Osteoblast (primary cell): ENCODE results near the gene NYAP2. TPM values are rescaled to one million over a fixed set of nuclear protein-coding genes. Genes with fewer than 3 reads are reported as not detected.

Source experiments
- DNase-seq: peaks from one replicate; pipeline ENCODE4 v3.0.0; 2011; ENCODE audit warnings: low spot score, mixed read lengths; ENCODE audit not compliant: insufficient read length; ENCODE audit errors: missing footprints
- H2AFZ ChIP-seq: 2 replicates; pipeline ENCODE4 v1.6.0; 2011; ENCODE audit warnings: mild to moderate bottlenecking, low read length
- H3K27ac ChIP-seq: 2 replicates; pipeline ENCODE4 v1.5.1; 2011; ENCODE audit warnings: mild to moderate bottlenecking, low read depth, low read length, moderate library complexity
- H3K27me3 ChIP-seq: 2 replicates; pipeline ENCODE4 v1.6.0; 2012; ENCODE audit warnings: mild to moderate bottlenecking, control low read depth, inconsistent platforms, low read length, moderate library complexity; ENCODE audit not compliant: insufficient read depth
- H3K36me3 ChIP-seq: 2 replicates; pipeline ENCODE4 v1.5.1; 2011; ENCODE audit warnings: mild to moderate bottlenecking, low read length, control low read depth, moderate library complexity; ENCODE audit not compliant: insufficient read depth
- H3K4me1 ChIP-seq: 2 replicates; pipeline ENCODE4 v1.5.1; 2011; ENCODE audit warnings: mild to moderate bottlenecking, low read length, control low read depth, moderate library complexity; ENCODE audit not compliant: insufficient read depth
- H3K4me2 ChIP-seq: 2 replicates; pipeline ENCODE4 v1.6.0; 2011; ENCODE audit warnings: mild to moderate bottlenecking, low read length; ENCODE audit not compliant: insufficient read depth
- H3K4me3 ChIP-seq: fragments of 200-600 bp; sonication (generic); 3 replicates; pipeline ENCODE4 v1.5.1; 2012; ENCODE audit warnings: mild to moderate bottlenecking, low read length, inconsistent platforms; ENCODE audit not compliant: insufficient read depth
- H3K79me2 ChIP-seq: 2 replicates; pipeline ENCODE4 v1.6.0; 2012; ENCODE audit warnings: mild to moderate bottlenecking, low read length, control low read depth, inconsistent platforms; ENCODE audit not compliant: insufficient read depth
- H3K9me3 ChIP-seq: 2 replicates; pipeline ENCODE4 v1.5.1; 2011; ENCODE audit warnings: low read depth, low read length, control low read depth
- H4K20me1 ChIP-seq: 2 replicates; pipeline ENCODE4 v1.6.0; 2012; ENCODE audit warnings: mild to moderate bottlenecking, low read length, control low read depth; ENCODE audit not compliant: insufficient read depth
- CTCF ChIP-seq: IDR thresholded peaks from 2 replicates; pipeline ENCODE4 v1.5.1; 2011; ENCODE audit warnings: mild to moderate bottlenecking, low read depth, low read length, moderate library complexity; ENCODE audit errors: extremely low read depth
- total RNA-seq: library from RNA; depleted of rRNA; stranded (reverse); fragments of >200 nt; gene quantifications from 2 replicates; pipeline ENCODE4 v1.2.3, GENCODE V29; 2012

NYAP2 gene
- total RNA-seq, 1 donor, result not detected

- TF ChIP-seq CTCF, result no peak
- H3K36me3 ChIP-seq, result no peaks in the 10 kb centered on the region
- H4K20me1 ChIP-seq, result no peaks in the 10 kb centered on the region
- H3K27ac ChIP-seq, result no peak overlapping the region
- H3K4me1 ChIP-seq, result no peaks in the 10 kb centered on the region
- no peak for DNase-seq
- H3K79me2 ChIP-seq, result no peaks in the 10 kb centered on the region
- H3K4me3 ChIP-seq, result no peak overlapping the region
- H3K4me2 ChIP-seq, result no peak overlapping the region
- H3K27me3 ChIP-seq, result no peaks in the 10 kb centered on the region
- no peaks in the 10 kb centered on the region for H3K9me3 ChIP-seq
- no peak overlapping the region for H2AFZ ChIP-seq
Observed at GRCh38 chr2:225497166-225497565, 97.7 kb downstream of the NYAP2 start.

- Histone ChIP-seq H3K4me3 (no peak overlapping the region), H3K4me2 (no peak overlapping the region), H3K79me2 (no peaks in the 10 kb centered on the region), H3K27ac (no peak overlapping the region), H4K20me1 (no peaks in the 10 kb centered on the region), H3K4me1 (no peaks in the 10 kb centered on the region), H3K27me3 (no peaks in the 10 kb centered on the region), H2AFZ (no peak overlapping the region), H3K36me3 (no peaks in the 10 kb centered on the region), H3K9me3 (no peaks in the 10 kb centered on the region)
- no peak for DNase-seq
- TF ChIP-seq CTCF, result no peak
Observed at GRCh38 chr2:225501022-225501421, 101.5 kb downstream of the NYAP2 start.

- Histone ChIP-seq H3K27ac (no peak overlapping the region), H3K4me2 (no peak overlapping the region), H4K20me1 (no peaks in the 10 kb centered on the region), H3K79me2 (no peaks in the 10 kb centered on the region), H3K36me3 (no peaks in the 10 kb centered on the region), H3K4me3 (no peak overlapping the region), H3K9me3 (no peaks in the 10 kb centered on the region), H2AFZ (no peak overlapping the region), H3K4me1 (no peaks in the 10 kb centered on the region), H3K27me3 (no peaks in the 10 kb centered on the region)
- TF ChIP-seq CTCF, result no peak
- no peak for DNase-seq
Observed at GRCh38 chr2:225502971-225503370, 103.5 kb downstream of the NYAP2 start.

- Histone ChIP-seq H4K20me1 (no peaks in the 10 kb centered on the region), H2AFZ (no peak overlapping the region), H3K79me2 (no peaks in the 10 kb centered on the region), H3K4me3 (no peak overlapping the region), H3K27me3 (no peaks in the 10 kb centered on the region), H3K9me3 (no peaks in the 10 kb centered on the region), H3K27ac (no peak overlapping the region), H3K36me3 (no peaks in the 10 kb centered on the region), H3K4me2 (no peak overlapping the region), H3K4me1 (no peaks in the 10 kb centered on the region)
- DNase-seq, result no peak
- TF ChIP-seq CTCF, result no peak
Observed at GRCh38 chr2:225510796-225511195, 111.3 kb downstream of the NYAP2 start.
